ENCODE data around the gene BEX4.
"Not testable (repeated sequence)": the region's sequence is repeated elsewhere in the genome, so short reads cannot be mapped to it uniquely, and the experiment has no call there.

Gene BEX4

GRCh38 chrX:103187953-103188475 is 26.9 kb upstream of the BEX4 start:
- in situ Hi-C loops (cut with HindIII; ENCODE audit: low sequenced_read_pairs), result loop anchor here (5.0 kb wide), 1 partner anchor 34 kb away; no protein-coding TSS in a partner anchor
- peak; percentile 13 for DNase-seq (ENCODE audit: low read depth)
- no peak for TF ChIP-seq CTCF (IDR thresholded peaks at IDR 0.05; ENCODE audit: low read depth, low read length, missing control alignments)
- no peak overlapping the region for H3K4me3 ChIP-seq (ENCODE audit: low read depth, low read length)

- no peak for TF ChIP-seq CTCF (IDR thresholded peaks at IDR 0.05; ENCODE audit: low read depth, low read length, missing control alignments)
- H3K4me3 ChIP-seq (ENCODE audit: low read depth, low read length), result no peak overlapping the region
- no peak for DNase-seq (ENCODE audit: low read depth)
- in situ Hi-C loops (cut with HindIII; ENCODE audit: low sequenced_read_pairs), result no loop called here
Observed at GRCh38 chrX:103197721-103198306, 17.1 kb upstream of the BEX4 start.

GRCh38 chrX:103198668-103199067 is 16.2 kb upstream of the BEX4 start:
- in situ Hi-C loops (cut with HindIII; ENCODE audit: low sequenced_read_pairs); DNase-seq (ENCODE audit: low read depth); H3K4me3 ChIP-seq (ENCODE audit: low read depth, low read length): not testable (repeated sequence)

GRCh38 chrX:103201041-103201440 is 13.9 kb upstream of the BEX4 start:
- in situ Hi-C loops (cut with HindIII; ENCODE audit: low sequenced_read_pairs), result no loop called here
- TF ChIP-seq CTCF (IDR thresholded peaks at IDR 0.05; ENCODE audit: low read depth, low read length, missing control alignments), result no peak
- no peak overlapping the region for H3K4me3 ChIP-seq (ENCODE audit: low read depth, low read length)
- DNase-seq (ENCODE audit: low read depth), result no peak

- H3K4me3 ChIP-seq (ENCODE audit: low read depth, low read length), result no peak overlapping the region
Observed at GRCh38 chrX:103210056-103210455, 4.9 kb upstream of the BEX4 start.

GRCh38 chrX:103211012-103211715 is 3.7 kb upstream of the BEX4 start:
- peak; percentile 40 for DNase-seq (ENCODE audit: low read depth)
- TF ChIP-seq CTCF (IDR thresholded peaks at IDR 0.05; ENCODE audit: low read depth, low read length, missing control alignments), result peak; percentile 53
- H3K4me3 ChIP-seq (ENCODE audit: low read depth, low read length), result no peak overlapping the region
- in situ Hi-C loops (cut with HindIII; ENCODE audit: low sequenced_read_pairs), result no loop called here

More at GRCh38 chrX:103210056-103210455, 4.9 kb upstream of the BEX4 start:
- in situ Hi-C loops (cut with HindIII; ENCODE audit: low sequenced_read_pairs), result no loop called here
- TF ChIP-seq CTCF (IDR thresholded peaks at IDR 0.05; ENCODE audit: low read depth, low read length, missing control alignments), result no peak
- no peak for DNase-seq (ENCODE audit: low read depth)
